ENCODE measurements around the gene LPP.

The LPP gene

DNA sequence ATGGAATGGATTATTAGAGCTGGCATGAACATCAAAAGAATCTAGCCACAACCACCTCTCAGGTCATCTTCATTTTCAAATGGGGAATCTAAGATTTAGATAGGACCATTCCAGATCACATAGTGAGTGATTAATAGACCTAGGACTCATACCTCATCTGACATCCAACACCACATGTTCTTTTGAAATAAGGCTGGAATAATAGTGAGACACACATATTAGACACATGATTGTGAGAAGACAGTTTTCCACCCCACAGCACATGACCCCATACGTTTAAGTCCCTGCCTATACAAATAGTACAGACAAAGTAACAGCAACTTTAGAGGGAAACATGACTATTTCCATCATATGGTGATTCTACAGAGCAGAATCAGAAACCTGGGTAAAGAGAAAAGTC lies 673.1 kb downstream of the LPP start:
- DNase-seq (ENCODE audit: low read depth in 2 of 2): no peak

DNA sequence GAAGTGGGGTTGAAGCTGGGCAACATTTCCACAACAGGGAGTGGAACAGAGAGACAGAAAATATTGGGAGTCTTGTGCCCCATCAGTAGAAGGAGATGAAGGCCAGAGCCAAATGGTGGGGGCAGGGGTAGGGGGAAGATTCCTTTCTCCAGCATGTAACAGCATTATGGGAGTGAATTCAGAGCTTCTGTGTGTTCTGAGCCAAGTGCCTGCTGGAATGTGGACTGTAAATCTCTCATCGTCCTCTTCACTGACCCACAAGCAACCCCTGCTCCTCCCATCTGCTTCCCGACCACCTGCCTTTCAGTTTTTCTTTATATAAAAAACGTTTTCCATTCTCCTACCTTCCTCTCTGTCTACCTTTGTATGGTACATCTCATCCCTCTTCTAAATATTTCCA lies 673.6 kb downstream of the LPP start:
- DNase-seq (ENCODE audit: low read depth in 2 of 2): no peak

DNA sequence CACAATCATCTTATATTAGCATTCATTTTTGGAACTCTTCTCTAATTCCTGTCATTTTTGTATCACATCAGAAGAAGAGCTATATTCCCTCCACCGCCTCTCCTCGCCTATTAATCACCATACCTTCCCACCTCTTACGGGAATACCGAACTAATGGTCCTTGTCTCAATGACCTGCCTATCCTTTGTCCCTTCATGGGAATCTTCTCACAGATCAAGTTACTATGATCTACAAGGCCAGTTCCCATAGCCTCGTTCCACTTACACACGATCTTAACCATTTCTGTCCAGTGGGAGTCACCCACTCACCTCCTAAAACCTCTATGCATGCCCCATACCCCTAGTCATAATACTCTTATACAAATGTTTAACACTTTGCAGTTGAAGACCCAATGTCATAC lies 675.2 kb downstream of the LPP start:
- DNase-seq (ENCODE audit: low read depth in 2 of 2): no peak

DNA sequence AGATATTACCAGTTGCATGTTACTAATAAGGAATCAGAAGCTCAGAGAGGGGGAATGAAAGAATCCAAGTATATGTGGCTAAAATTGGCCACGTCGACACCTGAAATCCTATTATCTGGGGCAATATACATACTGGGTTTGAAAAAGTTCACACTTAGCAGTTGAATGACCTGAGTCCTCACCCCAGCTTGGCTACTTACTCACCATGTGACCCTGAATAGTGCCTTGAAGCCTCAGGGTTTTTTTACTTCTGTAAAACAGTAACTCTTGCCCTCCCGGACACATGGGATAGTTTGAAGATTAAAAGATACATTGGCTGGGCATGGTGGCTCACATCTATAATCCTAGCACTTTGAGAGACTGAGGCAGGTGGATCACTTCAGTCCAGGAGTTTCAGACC lies 675.6 kb downstream of the LPP start:
- DNase-seq (ENCODE audit: low read depth in 2 of 2): no peak

DNA sequence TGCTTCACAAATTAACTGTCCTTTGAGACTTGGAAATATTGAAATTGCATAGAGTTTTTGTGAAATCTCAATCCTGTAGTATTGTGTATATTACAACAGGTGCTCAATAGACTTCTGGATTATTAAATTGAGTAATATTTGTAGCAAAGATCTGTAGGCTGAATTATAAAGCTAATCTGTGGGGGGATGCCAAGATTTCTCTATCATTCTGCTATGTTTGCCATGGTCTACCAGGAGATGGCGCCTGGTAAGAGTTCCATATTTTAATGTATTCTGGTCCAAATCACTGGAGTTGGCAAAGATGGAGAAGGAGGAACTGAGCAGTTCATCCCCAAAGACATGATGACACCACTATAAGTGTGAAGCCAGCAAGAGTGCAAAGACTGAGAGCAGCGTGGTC lies 676.9 kb downstream of the LPP start:
- DNase-seq (ENCODE audit: low read depth in 2 of 2): no peak

DNA sequence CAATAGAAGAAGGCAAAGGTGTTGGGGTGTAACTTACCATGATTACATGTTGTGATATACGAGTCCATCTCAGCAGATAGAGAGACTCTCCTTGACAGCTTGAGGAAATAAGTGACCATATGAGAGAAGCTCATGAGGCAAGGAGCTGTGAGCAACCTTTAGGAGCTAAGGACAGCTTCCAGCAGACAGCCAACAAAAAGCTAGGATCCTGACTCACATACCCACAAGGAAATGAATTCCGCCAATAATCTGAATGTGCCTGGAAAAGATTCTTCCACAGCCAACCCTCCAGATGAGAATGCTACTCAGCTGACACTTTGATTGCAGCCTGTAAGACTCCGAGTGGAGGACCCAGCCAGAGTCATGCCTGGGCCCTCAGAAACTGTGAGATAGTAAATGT lies 678.2 kb downstream of the LPP start:
- DNase-seq (ENCODE audit: low read depth in 2 of 2): no peak

DNA sequence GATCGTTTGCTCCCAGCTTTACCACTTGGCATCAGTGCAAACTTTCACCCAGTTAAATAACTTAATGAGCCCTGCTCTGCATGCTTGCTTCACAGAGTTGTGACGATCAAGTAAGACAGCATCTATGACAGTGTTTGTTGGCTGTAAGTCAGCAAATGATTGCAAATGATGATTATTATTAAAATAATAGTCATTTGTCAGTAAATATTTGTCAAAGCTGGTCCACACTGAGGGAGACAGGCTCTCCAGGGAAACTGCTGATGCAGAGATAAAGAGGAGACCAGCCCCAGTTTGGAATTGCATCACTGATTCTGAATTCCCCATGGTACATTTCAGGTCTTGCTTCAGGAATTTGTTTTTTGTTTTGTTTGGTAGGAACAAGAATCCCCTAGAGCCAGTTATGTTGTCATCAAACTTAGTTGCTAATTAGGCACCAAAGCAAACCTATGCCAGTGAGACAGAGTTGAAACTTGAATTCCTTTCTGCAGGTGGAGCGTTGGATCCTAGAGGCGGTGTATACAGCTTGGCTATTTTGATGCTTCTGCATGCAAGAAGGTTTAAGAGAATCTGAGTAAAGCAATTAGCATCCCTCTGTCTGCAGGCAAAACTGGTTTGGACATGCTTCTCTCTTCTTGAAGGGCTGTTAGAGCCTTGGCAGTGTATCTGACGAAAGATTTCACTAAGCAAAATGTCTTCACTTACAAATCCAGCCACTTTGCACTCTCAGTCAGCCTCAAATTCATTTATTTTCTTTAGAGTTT lies 679.2 kb downstream of the LPP start:
- no peak for DNase-seq (ENCODE audit: low read depth in 2 of 2)

DNA sequence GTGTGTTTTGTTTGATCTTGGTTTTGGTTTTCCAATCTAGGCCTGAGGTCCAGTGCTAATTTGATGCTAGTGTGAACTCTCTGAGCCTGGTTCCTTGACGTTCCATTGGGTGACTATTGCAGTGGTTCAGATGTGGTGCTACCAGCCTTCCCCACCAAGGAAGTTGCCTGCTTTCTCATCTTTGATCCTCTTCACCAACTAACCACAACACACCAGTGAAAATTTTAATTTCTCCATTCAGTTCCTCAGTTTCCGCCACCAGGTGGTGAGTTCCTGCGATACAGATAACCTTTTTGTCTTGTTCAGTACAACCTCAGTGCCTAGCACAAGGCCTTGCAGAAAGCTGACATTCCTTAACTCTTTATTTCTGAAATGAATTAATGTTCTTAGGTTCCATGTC lies 680.4 kb downstream of the LPP start:
- no peak for DNase-seq (ENCODE audit: low read depth in 2 of 2)

DNA sequence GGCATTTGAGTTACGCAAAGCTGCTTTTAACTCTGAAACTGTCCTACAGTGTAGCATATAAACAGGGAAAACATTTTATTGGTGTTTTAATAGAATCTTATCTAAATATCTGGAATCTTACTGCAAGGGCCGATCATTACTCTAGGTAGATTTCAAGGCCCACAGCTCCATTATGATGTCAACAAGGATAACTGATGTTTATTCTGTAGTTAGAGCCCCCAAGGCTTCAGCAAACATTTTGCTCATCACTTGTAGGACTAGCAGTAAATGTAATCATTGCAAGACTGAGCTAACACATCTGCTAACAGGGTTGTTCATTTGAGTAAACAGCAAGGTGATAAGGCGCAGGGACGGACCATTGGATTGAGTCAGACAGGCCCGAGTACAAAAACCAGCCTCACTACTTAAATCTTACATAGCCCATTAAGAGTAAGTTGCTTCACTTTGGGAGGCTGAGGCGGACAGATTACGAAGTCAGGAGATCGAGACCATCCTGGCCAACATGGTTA lies 685.3 kb downstream of the LPP start:
- DNase-seq (ENCODE audit: low read depth in 2 of 2): no peak

DNA sequence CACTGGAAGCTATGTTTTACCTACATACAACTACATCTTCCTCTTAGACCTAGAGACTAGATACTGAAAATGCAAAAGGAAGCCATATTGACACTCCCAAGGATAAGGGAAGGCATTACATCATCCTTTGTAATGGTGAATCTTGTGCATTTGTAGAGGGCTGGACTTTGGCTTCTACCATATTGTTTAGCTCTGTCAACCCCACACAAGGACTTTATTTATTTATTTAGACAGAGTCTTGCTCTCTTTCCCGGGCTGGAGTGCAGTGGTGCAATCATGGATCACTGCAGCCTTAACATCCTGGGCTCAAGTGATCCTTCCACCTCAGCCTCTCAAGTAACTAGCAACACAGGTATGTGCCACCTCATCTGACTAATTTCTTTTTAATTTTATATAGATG lies 686.3 kb downstream of the LPP start:
- no peak for DNase-seq (ENCODE audit: low read depth in 2 of 2)

DNA sequence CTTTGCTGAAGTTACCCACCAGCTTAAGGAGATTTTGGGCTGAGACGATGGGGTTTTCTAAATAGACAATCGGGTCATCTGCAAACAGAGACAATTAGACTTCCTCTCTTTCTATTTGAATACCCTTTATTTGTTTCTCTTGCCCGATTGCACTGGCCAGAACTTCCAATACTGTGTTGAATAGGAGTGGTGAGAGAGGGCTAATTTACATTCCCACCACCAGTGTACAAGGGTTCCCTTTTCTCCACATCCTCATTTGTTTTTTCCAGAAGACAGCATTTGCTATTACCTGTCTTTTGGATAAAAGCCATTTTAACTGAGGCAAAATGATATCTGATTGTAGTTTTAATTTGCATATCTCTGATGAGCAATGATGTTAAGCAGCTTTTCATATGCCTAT lies 687.9 kb downstream of the LPP start:
- DNase-seq (ENCODE audit: low read depth in 2 of 2): no peak

DNA sequence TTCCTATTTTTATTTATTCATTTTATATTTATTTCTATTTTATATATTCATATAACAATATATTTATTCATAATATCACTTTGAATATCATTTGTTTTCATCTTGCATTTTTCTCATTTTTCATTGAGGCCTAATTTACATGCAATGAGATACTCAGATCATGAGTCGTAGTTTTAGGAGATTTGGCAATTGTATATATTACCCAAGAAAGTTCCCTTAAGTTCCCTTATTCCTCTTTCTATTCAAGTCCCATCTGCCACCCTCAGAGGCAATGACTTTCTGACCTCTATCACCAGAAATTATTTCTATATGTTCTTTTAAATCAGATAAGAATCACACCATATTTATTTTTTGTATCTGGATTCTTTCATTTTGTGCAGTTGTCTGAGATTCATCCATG lies 688.7 kb downstream of the LPP start:
- DNase-seq (ENCODE audit: low read depth in 2 of 2): no peak

DNA sequence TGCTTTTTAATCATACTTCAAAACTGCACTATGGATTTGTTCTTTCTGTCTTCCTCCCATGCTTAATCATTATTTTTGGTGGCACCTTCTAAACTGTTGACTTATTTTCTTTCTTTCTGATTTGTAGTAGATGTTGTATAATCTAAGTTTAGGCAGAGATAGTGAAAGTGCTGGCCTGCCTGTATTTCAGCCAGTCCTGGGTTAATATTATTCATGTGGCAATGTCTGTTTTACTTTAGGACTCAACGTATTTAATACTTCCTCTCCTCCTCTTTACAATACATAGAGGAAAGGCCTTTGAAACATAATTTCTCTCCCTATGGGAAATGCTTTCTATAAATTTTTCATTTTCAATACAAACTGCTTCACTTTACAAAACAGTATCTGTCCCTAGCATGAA lies 690.1 kb downstream of the LPP start:
- no peak for DNase-seq (ENCODE audit: low read depth in 2 of 2)

DNA sequence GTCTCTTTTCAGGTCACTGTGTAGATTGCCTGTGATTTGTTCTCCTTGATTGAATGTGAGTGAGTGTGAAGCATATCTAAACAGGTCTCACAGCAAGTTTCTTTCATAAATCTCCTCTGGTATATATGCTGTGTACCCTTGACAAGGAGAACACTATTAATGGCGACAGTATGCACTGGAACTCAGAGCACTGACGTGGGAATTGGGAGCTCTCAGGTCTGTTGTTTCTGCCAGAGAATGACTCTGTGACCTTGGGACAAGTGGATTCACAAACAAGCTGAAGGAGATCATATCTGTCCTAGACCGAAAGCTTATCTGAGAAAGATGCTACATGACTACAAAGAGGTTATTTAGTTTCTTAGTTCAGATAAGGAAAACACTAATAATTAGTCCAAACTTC lies 691.6 kb downstream of the LPP start:
- no peak for DNase-seq (ENCODE audit: low read depth in 2 of 2)

DNA sequence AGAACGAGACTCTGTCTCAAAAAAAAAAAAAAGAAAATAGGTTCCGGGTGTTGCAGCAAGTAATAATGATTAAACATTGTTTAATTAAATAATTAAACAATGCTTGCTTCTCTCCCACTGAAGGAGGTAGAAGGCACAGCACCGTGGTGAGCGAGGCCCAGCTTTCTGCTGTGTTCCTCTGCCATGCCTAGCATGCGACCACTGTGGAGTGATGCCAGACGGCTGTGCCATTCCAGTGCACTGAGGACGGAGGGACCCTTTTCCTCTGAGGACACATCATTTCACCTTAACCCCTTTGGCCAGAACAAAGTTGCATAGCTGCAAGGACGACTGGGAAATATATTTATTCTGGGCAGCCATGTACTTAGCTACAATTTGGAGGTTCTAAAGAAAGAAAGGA lies 695.0 kb downstream of the LPP start:
- DNase-seq (ENCODE audit: low read depth in 2 of 2): no peak

DNA sequence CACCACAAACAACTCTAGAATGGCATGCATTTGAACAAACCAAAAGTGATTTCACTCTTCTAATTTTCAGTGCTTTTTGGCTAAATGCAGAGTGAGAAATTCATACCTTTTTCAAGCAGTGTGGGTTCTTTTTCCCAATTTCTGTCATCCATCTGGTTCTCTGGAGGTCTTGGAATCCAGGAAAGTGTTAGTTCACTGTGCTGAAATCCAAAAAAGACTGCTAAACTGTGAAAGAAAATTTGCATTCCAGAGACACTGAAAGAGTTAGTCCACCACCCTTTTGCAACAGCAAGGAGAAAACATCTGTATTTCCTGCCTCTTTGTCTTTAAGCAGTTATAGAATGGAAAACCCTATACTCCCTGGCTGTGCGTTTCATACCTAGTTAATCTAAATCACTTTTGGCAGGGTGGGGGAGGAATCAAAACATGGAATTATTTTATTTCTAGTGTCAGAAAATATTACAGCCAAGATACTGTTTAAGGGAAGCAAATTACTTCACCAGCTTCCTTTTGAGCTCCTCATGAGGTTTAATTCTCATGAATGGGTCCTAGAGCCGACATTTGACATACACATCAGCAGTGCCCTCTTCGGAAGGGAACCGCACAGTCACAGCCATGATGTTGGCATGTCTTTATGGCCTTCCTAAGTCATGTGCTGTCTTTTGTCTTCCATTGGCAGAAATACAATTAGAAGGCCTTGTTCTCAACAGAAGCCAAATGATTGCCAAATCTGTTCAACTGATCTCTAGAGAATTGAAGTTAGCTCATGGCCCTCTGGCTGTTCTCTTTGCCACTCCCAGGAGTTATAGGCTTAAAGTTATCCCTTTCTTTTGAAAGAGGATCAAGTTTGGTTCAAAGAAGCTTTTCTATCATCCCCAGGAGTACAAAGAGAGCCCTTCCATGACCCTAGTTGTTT lies 700.2 kb downstream of the LPP start:
- peak; percentile 67 to 68 for DNase-seq (ENCODE audit: low read depth in 2 of 2)

DNA sequence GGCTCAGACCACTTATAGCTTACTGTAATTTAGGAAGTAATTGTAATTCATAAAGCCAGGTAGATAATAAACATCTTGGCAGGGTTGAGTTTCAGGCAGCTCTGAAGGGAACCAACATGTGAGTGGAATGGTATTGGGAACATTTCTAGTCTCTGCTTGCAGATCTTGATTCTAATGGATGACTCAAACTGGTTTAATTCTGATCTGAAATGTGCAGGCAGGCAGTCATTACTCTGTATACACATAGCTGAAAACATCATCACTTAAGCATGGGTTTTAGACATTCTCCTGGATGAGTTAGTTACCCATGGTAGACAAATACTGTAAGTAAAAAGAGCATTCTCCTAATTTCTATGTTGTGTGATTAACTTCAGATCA lies 700.8 kb downstream of the LPP start:
- DNase-seq (ENCODE audit: low read depth in 2 of 2): peak in 1 of 2 experiments; percentile 15

DNA sequence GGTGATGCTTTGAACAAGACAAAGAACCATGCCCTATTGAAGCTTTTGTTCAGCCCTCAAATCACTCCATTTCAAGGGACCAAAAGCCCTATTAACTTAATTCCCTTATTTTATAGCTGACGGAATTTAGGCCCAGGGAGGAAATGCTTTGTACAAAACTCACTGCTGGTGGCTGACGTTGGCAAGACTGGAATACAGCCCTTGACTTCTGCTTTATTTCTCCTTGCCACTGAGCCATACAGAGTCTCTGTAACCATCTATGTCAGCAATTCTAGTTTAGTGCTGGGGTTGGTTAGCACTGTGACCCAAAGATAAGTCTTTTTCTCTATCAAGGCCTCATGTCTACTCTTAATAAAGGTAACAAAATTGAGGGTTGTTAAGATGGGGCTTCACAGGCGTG lies 701.7 kb downstream of the LPP start:
- no peak for DNase-seq (ENCODE audit: low read depth in 2 of 2)

DNA sequence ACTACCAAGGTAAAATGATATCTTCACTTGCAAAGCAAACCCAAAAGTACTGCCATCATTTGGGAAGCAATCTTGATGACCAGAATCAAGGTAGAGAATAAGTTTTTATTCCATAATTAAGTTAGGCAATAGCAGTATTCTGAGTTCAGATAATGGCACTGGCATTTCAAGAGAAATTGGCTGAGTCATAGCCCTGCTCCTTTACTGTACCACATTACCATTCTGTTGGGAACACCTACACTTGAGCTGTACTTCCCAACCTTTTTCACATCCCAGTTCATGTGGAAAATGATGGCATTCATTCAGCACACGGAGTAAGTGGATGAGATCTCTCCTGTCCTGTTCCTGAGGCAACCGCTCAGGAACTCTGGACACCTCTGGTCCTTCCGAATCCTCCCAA lies 706.2 kb downstream of the LPP start:
- no peak for DNase-seq (ENCODE audit: low read depth in 2 of 2)

DNA sequence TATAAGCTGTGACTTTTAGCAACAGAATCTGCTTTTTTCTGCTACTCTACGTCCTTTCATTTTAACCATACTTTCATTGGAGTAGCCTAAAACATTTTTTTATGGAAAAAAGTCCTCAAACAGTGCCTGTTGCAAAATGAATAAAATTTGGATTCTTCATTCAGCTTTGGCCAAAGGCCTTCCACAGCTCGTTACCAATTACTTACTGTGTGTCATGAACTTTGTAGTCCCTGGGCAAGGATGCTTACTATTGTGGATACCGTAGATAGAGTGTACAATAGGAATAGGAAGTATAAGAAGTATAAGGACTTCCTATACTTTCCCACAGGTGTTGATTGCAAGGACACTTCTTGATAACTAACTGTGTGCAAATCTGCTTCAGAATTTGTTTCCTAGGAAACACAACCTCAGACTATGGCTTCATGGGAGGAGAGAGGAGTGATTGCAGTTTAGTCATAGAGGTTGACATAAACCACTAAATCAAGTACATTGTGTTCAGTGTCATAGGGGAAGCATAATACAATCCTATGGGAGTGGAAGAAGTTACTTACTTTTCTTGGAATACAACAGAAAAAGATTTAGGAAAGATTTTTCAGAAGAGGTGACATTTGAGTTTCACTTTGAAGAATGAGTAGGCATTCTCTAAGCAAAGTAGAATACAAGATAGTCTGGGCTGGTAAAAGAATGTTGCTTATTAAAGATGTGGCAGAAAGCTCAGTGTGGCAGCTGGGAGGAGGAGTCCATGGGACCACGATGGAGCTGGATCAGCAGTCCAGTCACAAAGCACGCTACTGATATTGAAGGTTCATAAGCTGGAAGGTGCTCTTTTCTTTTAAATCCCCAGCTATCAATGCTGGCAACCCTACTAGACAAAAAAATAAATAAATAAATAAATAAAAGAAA lies 708.1 kb downstream of the LPP start:
- DNase-seq (ENCODE audit: low read depth in 2 of 2): no peak

DNA sequence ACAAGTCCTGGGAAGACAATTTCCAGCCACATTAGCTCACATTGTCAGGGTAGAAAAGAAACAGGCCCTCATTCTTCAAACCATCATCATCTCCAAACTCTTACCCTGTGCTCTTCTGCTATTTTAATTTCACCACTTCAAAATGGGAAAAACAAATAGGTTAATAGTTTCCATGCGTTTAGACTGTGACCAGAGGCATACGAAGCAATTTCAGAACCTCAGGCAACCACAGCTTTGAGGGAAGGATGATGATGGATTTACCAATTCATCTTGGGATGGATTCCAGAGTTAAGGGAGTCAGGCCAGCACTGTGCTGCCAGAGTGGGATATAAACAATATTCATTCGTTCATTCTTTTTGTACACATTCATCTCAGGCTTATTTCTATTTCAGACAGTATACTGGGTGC lies 710.0 kb downstream of the LPP start:
- DNase-seq (ENCODE audit: low read depth in 2 of 2): peak; percentile 90 to 93

DNA sequence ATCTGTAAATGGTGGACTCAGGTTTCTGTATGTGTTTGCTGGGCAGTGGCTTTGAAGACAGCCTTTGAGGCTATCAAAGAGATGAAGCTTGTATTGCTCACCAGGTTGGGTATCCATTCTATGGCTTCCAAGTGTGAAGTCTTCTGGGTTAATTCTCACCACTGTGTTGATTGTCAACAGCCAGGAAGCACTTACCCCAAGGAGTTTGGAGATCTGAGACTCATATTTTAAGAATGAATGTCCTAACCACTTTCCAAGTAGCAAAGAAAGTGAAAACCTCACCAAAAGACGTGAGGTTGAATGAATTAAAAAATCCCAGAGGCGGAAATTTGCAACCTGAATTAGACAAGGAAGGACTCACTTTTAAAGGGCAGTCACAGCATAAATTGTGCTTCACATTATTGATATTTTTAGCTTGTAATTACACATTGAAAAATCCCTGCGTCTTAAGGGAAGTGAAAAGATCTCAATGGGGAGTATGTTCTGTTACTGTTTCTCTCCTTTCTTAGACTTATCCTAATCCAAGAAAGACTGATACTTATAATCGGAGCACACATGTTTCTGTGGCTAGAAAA lies 713.8 kb downstream of the LPP start:
- no peak for DNase-seq (ENCODE audit: low read depth in 2 of 2)

Data from fibroblast of skin of left biceps (primary cell).